Keratinocyte (primary cell): ENCODE measurements around the gene C2CD4A. TPM values are rescaled to one million over a fixed set of nuclear protein-coding genes. Genes with fewer than 3 reads are reported as not detected.

Source experiments
- DNase-seq: peaks from one replicate; pipeline ENCODE4 v3.0.0-alpha.2; 2011; ENCODE audit warnings: low read depth, missing footprints, low spot score
- FAIRE-seq: peaks from 2 replicates; lab custom pipeline; 2011; peaks lifted over from hg19 to GRCh38; lab: Jason Lieb, UNC
- H2AFZ ChIP-seq: 2 replicates; pipeline ENCODE4 v1.6.0; 2012; ENCODE audit warnings: low read length, control low read depth, inconsistent platforms; ENCODE audit not compliant: control insufficient read depth
- H3K27ac ChIP-seq: 2 replicates; pipeline ENCODE4 v1.5.1; 2011; ENCODE audit warnings: low read length; ENCODE audit not compliant: control insufficient read depth, insufficient read depth
- H3K27me3 ChIP-seq: 3 replicates; pipeline ENCODE4 v1.6.0; 2011; ENCODE audit warnings: low read length; ENCODE audit not compliant: control insufficient read depth, insufficient read depth; ENCODE audit errors: extremely low read depth
- H3K36me3 ChIP-seq, 2 experiments: 2 replicates in 1 of 2; 3 replicates in 1 of 2; pipeline ENCODE4 v1.5.1; 2011; ENCODE audit warnings: low read length in 2 of 2, mild to moderate bottlenecking in 1 of 2; ENCODE audit not compliant: control insufficient read depth in 2 of 2, insufficient read depth in 2 of 2; ENCODE audit errors: extremely low read depth in 1 of 2
- H3K4me1 ChIP-seq: 3 replicates; pipeline ENCODE4 v1.5.1; 2011; ENCODE audit warnings: low read length; ENCODE audit not compliant: control insufficient read depth, insufficient read depth; ENCODE audit errors: extremely low read depth
- H3K4me2 ChIP-seq: 3 replicates; pipeline ENCODE4 v1.6.0; 2011; ENCODE audit warnings: low read depth, low read length; ENCODE audit not compliant: control insufficient read depth, insufficient read depth; ENCODE audit errors: extremely low read depth
- H3K4me3 ChIP-seq, 3 experiments: fragments of 200-600 bp in 1 of 3; sonication (generic) in 1 of 3; 2 replicates in 2 of 3; 3 replicates in 1 of 3; pipeline ENCODE4 v1.5.1; 2011 to 2016; ENCODE audit warnings: low read length in 3 of 3, mild to moderate bottlenecking in 3 of 3, control low read depth in 2 of 3, inconsistent platforms in 1 of 3, low read depth in 1 of 3, mixed read lengths in 1 of 3, mixed run types in 1 of 3, moderate library complexity in 1 of 3; ENCODE audit not compliant: control insufficient read depth in 2 of 3, insufficient read depth in 2 of 3; ENCODE audit errors: extremely low read depth in 1 of 3
- H3K79me2 ChIP-seq: 2 replicates; pipeline ENCODE4 v1.6.0; 2012; ENCODE audit warnings: low read length; ENCODE audit not compliant: control insufficient read depth, insufficient read depth
- H3K9ac ChIP-seq: 3 replicates; pipeline ENCODE4 v1.6.0; 2011; ENCODE audit warnings: low read length; ENCODE audit not compliant: control insufficient read depth, insufficient read depth; ENCODE audit errors: extremely low read depth
- H3K9me1 ChIP-seq: 3 replicates; pipeline ENCODE4 v1.6.0; 2011; ENCODE audit warnings: low read length; ENCODE audit not compliant: control insufficient read depth, insufficient read depth; ENCODE audit errors: extremely low read depth
- H3K9me3 ChIP-seq: 2 replicates; pipeline ENCODE4 v1.5.1; 2012; ENCODE audit warnings: low read depth, low read length; ENCODE audit not compliant: control insufficient read depth
- H4K20me1 ChIP-seq: 3 replicates; pipeline ENCODE4 v1.6.0; 2011; ENCODE audit warnings: low read length; ENCODE audit not compliant: control insufficient read depth, insufficient read depth; ENCODE audit errors: extremely low read depth
- EZH2 ChIP-seq: IDR thresholded peaks from one replicate; pipeline ENCODE4 v1.6.1; 2012; ENCODE audit warnings: inconsistent platforms, mild to moderate bottlenecking, low read length, moderate library complexity
- dilution Hi-C: fragments of 300-500 bp; cut with MboI; formaldehyde crosslinking; loops from one replicate; pipeline ENCODE4 v1.7.0; 2020; ENCODE audit warnings: low sequenced_read_pairs; ENCODE audit not compliant: extremely low pct_ligation_motif_present
- polyA plus RNA-seq, 5 experiments: library from polyadenylated mRNA; depleted of rRNA in 3 of 5; stranded (reverse) in 3 of 5; stranded (forward) in 1 of 5; unstranded in 1 of 5; fragments of >200 nt; gene quantifications; 1 replicate in 1 of 5; 2 replicates in 3 of 5; 3 replicates in 1 of 5; pipeline versions ENCODE4 v1.2.1 to v1.2.3, GENCODE V29; 2011 to 2012; ENCODE audit warnings: missing spikeins in 2 of 5, low read depth in 1 of 5, low replicate concordance in 1 of 5
- TF ChIP-seq, protein P1 (sequence below), 3 experiments: IDR thresholded peaks in 1 of 3; conservative IDR thresholded peaks in 1 of 3; optimal IDR thresholded peaks in 1 of 3; 2 replicates in 2 of 3; 3 replicates in 1 of 3; pipeline versions ENCODE3 to v1.5.1; 2011; ENCODE audit warnings: low read length in 3 of 3, mild to moderate bottlenecking in 3 of 3, moderate library complexity in 2 of 3, control low read depth in 1 of 3, inconsistent platforms in 1 of 3; ENCODE audit not compliant: insufficient read depth in 2 of 3; ENCODE audit errors: extremely low read depth in 1 of 3

Gene C2CD4A
- polyA plus RNA-seq, 1 donor (not counting 4 experiments of a cell fraction or from before 2014, with no cell fraction given) = not detected

DNA sequence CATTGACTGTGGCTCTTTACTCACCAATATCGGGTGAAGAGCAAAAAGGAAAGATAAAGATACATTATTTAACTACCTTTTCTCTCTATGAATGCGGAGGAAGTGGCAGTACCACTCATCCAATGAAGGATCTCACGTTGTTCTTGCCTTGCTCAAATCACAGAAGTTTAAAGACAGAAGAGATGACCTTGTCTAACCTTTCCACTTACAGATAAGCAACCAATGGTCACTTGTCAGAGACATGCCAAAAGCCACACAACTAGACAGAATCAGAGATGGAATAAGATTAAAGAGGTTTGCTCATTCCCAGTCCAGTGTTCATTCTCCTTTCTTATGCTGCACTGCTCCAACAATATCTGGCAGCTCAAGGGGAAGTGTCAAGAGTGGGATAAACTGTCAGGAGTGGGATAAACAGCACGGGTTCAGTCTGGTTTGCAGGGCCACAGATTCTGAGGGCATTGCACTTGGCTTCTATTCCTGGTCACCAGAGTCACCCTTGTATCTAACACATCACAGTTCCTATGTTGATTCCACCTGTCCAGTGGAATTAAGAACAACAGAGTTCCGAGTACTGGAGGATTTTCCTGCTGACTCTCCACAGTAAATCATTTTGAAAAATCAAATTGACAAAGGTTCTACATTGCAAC, 13.2 kb upstream of the C2CD4A start:
- Histone ChIP-seq H4K20me1 (peaks cover 5% of the 10 kb centered on the region), H3K9me3 (no peaks in the 10 kb centered on the region), H3K36me3 (no peaks in the 10 kb centered on the region), H3K4me1 (no peaks in the 10 kb centered on the region), H3K4me2 (no peak overlapping the region), H3K79me2 (peaks cover 36% of the 10 kb centered on the region), H3K9ac (no peak overlapping the region), H3K27me3 (no peaks in the 10 kb centered on the region), H3K27ac (no peak overlapping the region), H3K9me1 (no peaks in the 10 kb centered on the region), H2AFZ (no peak overlapping the region), H3K4me3 (no peak overlapping the region)
- no peak for FAIRE-seq
- TF ChIP-seq, protein P1, sequence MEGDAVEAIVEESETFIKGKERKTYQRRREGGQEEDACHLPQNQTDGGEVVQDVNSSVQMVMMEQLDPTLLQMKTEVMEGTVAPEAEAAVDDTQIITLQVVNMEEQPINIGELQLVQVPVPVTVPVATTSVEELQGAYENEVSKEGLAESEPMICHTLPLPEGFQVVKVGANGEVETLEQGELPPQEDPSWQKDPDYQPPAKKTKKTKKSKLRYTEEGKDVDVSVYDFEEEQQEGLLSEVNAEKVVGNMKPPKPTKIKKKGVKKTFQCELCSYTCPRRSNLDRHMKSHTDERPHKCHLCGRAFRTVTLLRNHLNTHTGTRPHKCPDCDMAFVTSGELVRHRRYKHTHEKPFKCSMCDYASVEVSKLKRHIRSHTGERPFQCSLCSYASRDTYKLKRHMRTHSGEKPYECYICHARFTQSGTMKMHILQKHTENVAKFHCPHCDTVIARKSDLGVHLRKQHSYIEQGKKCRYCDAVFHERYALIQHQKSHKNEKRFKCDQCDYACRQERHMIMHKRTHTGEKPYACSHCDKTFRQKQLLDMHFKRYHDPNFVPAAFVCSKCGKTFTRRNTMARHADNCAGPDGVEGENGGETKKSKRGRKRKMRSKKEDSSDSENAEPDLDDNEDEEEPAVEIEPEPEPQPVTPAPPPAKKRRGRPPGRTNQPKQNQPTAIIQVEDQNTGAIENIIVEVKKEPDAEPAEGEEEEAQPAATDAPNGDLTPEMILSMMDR (optimal IDR thresholded peaks at IDR 0.05 in 1 of 3, IDR thresholded peaks at IDR 0.05 in 1 of 3, conservative IDR thresholded peaks at IDR 0.05 in 1 of 3; ENCODE audit: extremely low read depth in 1 of 3, insufficient read depth in 2 of 3, low read length in 3 of 3) = no peak
- no peak for TF ChIP-seq EZH2
- no peak for DNase-seq
- dilution Hi-C loops = no loop called here

DNA sequence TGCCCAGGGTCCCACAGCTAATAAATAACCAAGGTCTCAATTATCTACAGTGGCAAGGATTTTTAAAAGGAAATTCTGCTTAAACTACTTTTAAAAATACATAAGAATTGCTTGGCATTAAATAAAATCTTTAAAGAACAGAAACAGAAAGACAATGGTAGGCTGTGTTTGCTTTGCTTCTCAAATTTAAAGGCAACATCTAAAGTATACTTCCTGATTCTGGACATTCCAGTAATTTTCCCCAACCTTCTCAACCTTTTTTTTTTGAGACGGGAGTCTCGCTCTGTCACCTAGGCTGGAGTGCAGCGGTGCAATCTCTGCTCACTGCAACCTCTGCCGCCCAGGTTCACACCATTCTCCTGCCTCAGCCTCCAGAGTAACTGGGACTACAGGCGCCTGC, 11.8 kb upstream of the C2CD4A start:
- peaks cover 5% of the 10 kb centered on the region for H4K20me1 ChIP-seq
- H3K4me2 ChIP-seq = no peak overlapping the region
- no peak overlapping the region for H2AFZ ChIP-seq
- no peaks in the 10 kb centered on the region for H3K36me3 ChIP-seq
- FAIRE-seq (no peak), DNase-seq (no peak)
- no peak overlapping the region for H3K27ac ChIP-seq
- H3K79me2 ChIP-seq = peaks cover 48% of the 10 kb centered on the region
- no peaks in the 10 kb centered on the region for H3K27me3 ChIP-seq
- no peaks in the 10 kb centered on the region for H3K9me1 ChIP-seq
- dilution Hi-C loops = no loop called here
- no peak overlapping the region for H3K9ac ChIP-seq
- H3K9me3 ChIP-seq = no peaks in the 10 kb centered on the region
- H3K4me3 ChIP-seq = no peak overlapping the region
- TF ChIP-seq, protein P1 (optimal IDR thresholded peaks at IDR 0.05 in 1 of 3, IDR thresholded peaks at IDR 0.05 in 1 of 3, conservative IDR thresholded peaks at IDR 0.05 in 1 of 3; ENCODE audit: extremely low read depth in 1 of 3, insufficient read depth in 2 of 3, low read length in 3 of 3) = no peak
- no peak for TF ChIP-seq EZH2
- H3K4me1 ChIP-seq = peaks cover 6% of the 10 kb centered on the region
